CD4-positive, alpha-beta T cell treated with Interleukin-15 for 4 hours (primary cell): ENCODE measurements around the gene PIKFYVE.
A peak's percentile ranks its signal among the peaks of the same experiment; 100 is the strongest.
"Not testable (repeated sequence)": the region's sequence is repeated elsewhere in the genome, so short reads cannot be mapped to it uniquely, and the experiment has no call there.

Experiments
- DNase-seq: peaks from one replicate; pipeline ENCODE4 v3.0.0-alpha.2; 2020; ENCODE audit warnings: low spot score

Gene PIKFYVE

GRCh38 chr2:208366215-208367127 is 100.4 kb downstream of the PIKFYVE start:
- no peak for DNase-seq

- no peak for DNase-seq
Measured at GRCh38 chr2:208369091-208369490, 103.0 kb downstream of the PIKFYVE start.

GRCh38 chr2:208370881-208371633 is 105.0 kb downstream of the PIKFYVE start:
- no peak for DNase-seq

GRCh38 chr2:208371634-208371935 is 105.5 kb downstream of the PIKFYVE start:
- no peak for DNase-seq

- peak; percentile 44 for DNase-seq
Measured at GRCh38 chr2:208373460-208374089, 107.5 kb downstream of the PIKFYVE start.

- no peak for DNase-seq
Measured at GRCh38 chr2:208375491-208376068, 109.5 kb downstream of the PIKFYVE start.

- DNase-seq = not testable (repeated sequence)
Measured at GRCh38 chr2:208377344-208377860, 111.3 kb downstream of the PIKFYVE start.

- no peak for DNase-seq
Measured at GRCh38 chr2:208379192-208379591, 113.1 kb downstream of the PIKFYVE start.

- no peak for DNase-seq
Measured at GRCh38 chr2:208384637-208385036, 118.6 kb downstream of the PIKFYVE start.

- no peak for DNase-seq
Measured at GRCh38 chr2:208386541-208386940, 120.5 kb downstream of the PIKFYVE start.

GRCh38 chr2:208389940-208390339 is 123.9 kb downstream of the PIKFYVE start:
- no peak for DNase-seq

- no peak for DNase-seq
Measured at GRCh38 chr2:208392300-208392699, 126.2 kb downstream of the PIKFYVE start.

- not testable (repeated sequence) for DNase-seq
Measured at GRCh38 chr2:208396796-208397195, 130.7 kb downstream of the PIKFYVE start.

- DNase-seq = no peak
Measured at GRCh38 chr2:208399201-208399600, 133.1 kb downstream of the PIKFYVE start.

- DNase-seq = no peak
Measured at GRCh38 chr2:208406474-208407451, 140.7 kb downstream of the PIKFYVE start, which contains the start of gene PTH2R. TSS of gene PTH2R (plus strand) at chr2:208406792. CDS start at chr2:208407044, 252 bp downstream.

- DNase-seq = no peak
Measured at GRCh38 chr2:208407667-208408066, 141.6 kb downstream of the PIKFYVE start.
